Tibial nerve (tissue), 4 donors: Measurements from ENCODE around the gene ARHGAP29. TPM values are rescaled to one million over a fixed set of nuclear protein-coding genes. Genes with fewer than 3 reads are reported as not detected.
A peak's percentile ranks its signal among the peaks of the same experiment; 100 is the strongest.

Experiments used
- DNase-seq, 2 donors: peaks; one replicate each; pipeline ENCODE4 v3.0.0-alpha.2; 2019; ENCODE audit warnings: low spot score in 2 of 2
- H3K27ac ChIP-seq, 4 donors: fragments of 200-600 bp; sonication (generic) in 3 of 4; one replicate each; pipeline ENCODE4 v1.5.1; 2017 to 2019; ENCODE audit warnings: mild to moderate bottlenecking in 1 of 4
- H3K27me3 ChIP-seq, 2 donors: fragments of 200-600 bp; sonication (generic) in 1 of 2; one replicate each; pipeline versions ENCODE4 v1.5.1 to v1.6.0; 2017 to 2019
- H3K36me3 ChIP-seq, 3 donors: fragments of 200-600 bp; sonication (generic); one replicate each; pipeline ENCODE4 v1.5.1; 2018 to 2019
- H3K4me1 ChIP-seq, 4 donors: fragments of 200-600 bp; sonication (generic) in 3 of 4; one replicate each; pipeline ENCODE4 v1.5.1; 2017 to 2019
- H3K4me3 ChIP-seq, 4 donors: fragments of 200-600 bp; sonication (generic) in 3 of 4; one replicate each; pipeline ENCODE4 v1.5.1; 2017 to 2019; ENCODE audit warnings: mild to moderate bottlenecking in 1 of 4, moderate library complexity in 1 of 4
- H3K9me3 ChIP-seq, 4 donors: fragments of 200-600 bp; sonication (generic) in 3 of 4; one replicate each; pipeline ENCODE4 v1.5.1; 2017 to 2019
- CTCF ChIP-seq, 5 experiments: fragments of 200-600 bp in 3 of 5; fragments of 450-650 bp in 2 of 5; sonication (generic) in 3 of 5; IDR thresholded peaks; one replicate each; pipeline ENCODE4 v1.5.1; 2016 to 2019; ENCODE audit warnings: antibody characterized with exemption in 5 of 5, mild to moderate bottlenecking in 3 of 5, moderate library complexity in 2 of 5
- EP300 ChIP-seq, 2 donors: sonication (generic); formaldehyde crosslinking; IDR thresholded peaks; one replicate each; pipeline ENCODE4 v1.6.1; 2017; ENCODE audit warnings: antibody characterized with exemption in 2 of 2, mild to moderate bottlenecking in 1 of 2
- POLR2A ChIP-seq, 2 donors: fragments of 450-650 bp; IDR thresholded peaks; one replicate each; pipeline ENCODE4 v1.6.1; 2017; ENCODE audit warnings: antibody characterized with exemption in 2 of 2, mild to moderate bottlenecking in 2 of 2, moderate library complexity in 2 of 2
- WGBS, 2 donors: methylation state at CpG; one replicate each; pipeline ENCODE4 v1.1.5; 2018; 5-methylcytosine and 5-hydroxymethylcytosine counted together
- total RNA-seq, 4 donors: library from RNA; depleted of rRNA; stranded (reverse); fragments of >200 nt; gene quantifications; one replicate each; pipeline ENCODE4 v1.1.0, GENCODE V29; 2016

ARHGAP29 gene
- total RNA-seq, 4 donors from 2014 or later = 45.9 to 80.4 (median 50.1) TPM

- Histone ChIP-seq H3K27ac (no peak overlapping the region), H3K9me3 (no peaks in the 10 kb centered on the region), H3K4me1 (peaks cover 0 to 9% (median 0%) of the 10 kb centered on the region in 4 donors), H3K36me3 (no peaks in the 10 kb centered on the region), H3K27me3 (no peaks in the 10 kb centered on the region), H3K4me3 (no peak overlapping the region)
- TF ChIP-seq CTCF (IDR thresholded peaks at IDR 0.05) (no peak), EP300 (IDR thresholded peaks at IDR 0.05) (no peak), POLR2A (IDR thresholded peaks at IDR 0.05) (no peak)
- 21 to 30% methylated on average over 3 of the region's 3 CpGs for WGBS, 2 donors
- no peak for DNase-seq
Measured at GRCh38 chr1:94265011-94265422, 27.6 kb upstream of the ARHGAP29 start.

GRCh38 chr1:94260635-94261387 lies 23.4 kb upstream of the ARHGAP29 start:
- Histone ChIP-seq H3K36me3 (no peaks in the 10 kb centered on the region), H3K4me1 (peaks cover 0 to 20% (median 2%) of the 10 kb centered on the region in 4 donors), H3K27me3 (no peaks in the 10 kb centered on the region), H3K9me3 (no peaks in the 10 kb centered on the region), H3K4me3 (no peak overlapping the region), H3K27ac (no peak overlapping the region)
- DNase-seq = no peak
- TF ChIP-seq CTCF (IDR thresholded peaks at IDR 0.05) (no peak), POLR2A (IDR thresholded peaks at IDR 0.05) (no peak), EP300 (IDR thresholded peaks at IDR 0.05) (no peak)
- WGBS, 2 donors = 94% methylated on average over 2 of the region's 2 CpGs

GRCh38 chr1:94259635-94260289 lies 22.4 kb upstream of the ARHGAP29 start:
- Histone ChIP-seq H3K27me3 (no peaks in the 10 kb centered on the region), H3K36me3 (no peaks in the 10 kb centered on the region), H3K9me3 (no peaks in the 10 kb centered on the region), H3K4me3 (no peak overlapping the region), H3K27ac (peak overlapping the region in 2 of 4 donors; percentile 66 to 79), H3K4me1 (peaks cover 0 to 14% (median 2%) of the 10 kb centered on the region in 4 donors)
- 81 to 85% methylated on average over 7 of the region's 7 CpGs for WGBS, 2 donors
- no peak for DNase-seq
- no peak for TF ChIP-seq POLR2A (IDR thresholded peaks at IDR 0.05)

- Histone ChIP-seq H3K36me3 (no peaks in the 10 kb centered on the region), H3K27me3 (no peaks in the 10 kb centered on the region), H3K9me3 (no peaks in the 10 kb centered on the region), H3K4me3 (no peak overlapping the region), H3K4me1 (peaks cover 0 to 14% (median 2%) of the 10 kb centered on the region in 4 donors), H3K27ac (peak overlapping the region in 2 of 4 donors; percentile 66 to 79)
- DNase-seq = peak; percentile 75 to 84
- TF ChIP-seq CTCF (IDR thresholded peaks at IDR 0.05) (no peak), EP300 (IDR thresholded peaks at IDR 0.05) (peak in 1 of 2 donors; percentile 38)
Measured at GRCh38 chr1:94258873-94259331, 21.5 kb upstream of the ARHGAP29 start.

- H3K27me3 ChIP-seq = no peaks in the 10 kb centered on the region
- no peak overlapping the region for H3K27ac ChIP-seq
- no peak overlapping the region for H3K4me3 ChIP-seq
Measured at GRCh38 chr1:94257444-94257843, 20.1 kb upstream of the ARHGAP29 start.

More at GRCh38 chr1:94257444-94257843, 20.1 kb upstream of the ARHGAP29 start:
- Histone ChIP-seq H3K9me3 (no peaks in the 10 kb centered on the region), H3K4me1 (peaks cover 0 to 14% (median 2%) of the 10 kb centered on the region in 4 donors), H3K36me3 (no peaks in the 10 kb centered on the region)
- no peak for DNase-seq
- TF ChIP-seq POLR2A (IDR thresholded peaks at IDR 0.05) (no peak), CTCF (IDR thresholded peaks at IDR 0.05) (no peak)
